Right lobe of liver (tissue), 4 donors: ENCODE measurements around the gene TTC28.
"Not testable (repeated sequence)": the region's sequence is repeated elsewhere in the genome, so short reads cannot be mapped to it uniquely, and the experiment has no call there.

ENCODE experiments used
- POLR2A ChIP-seq: fragments of 450-650 bp; IDR thresholded peaks from one replicate; pipeline ENCODE4 v1.6.1; 2017; ENCODE audit warnings: antibody characterized with exemption, mild to moderate bottlenecking
- TF ChIP-seq, protein P1 (sequence below), 4 donors: fragments of 200-600 bp in 3 of 4; fragments of 450-650 bp in 1 of 4; IDR thresholded peaks; one replicate each; pipeline versions ENCODE4 v1.5.1 to v1.8.0; 2016 to 2022; ENCODE audit warnings: antibody characterized with exemption in 4 of 4, mild to moderate bottlenecking in 2 of 4
- donor health status: DM: no; HTN: no; CAD: no.
- donor health status: DM: no; HTN: no; CAD: no.
- donor health status: DM: no; HTN: yes; CAD: no.

DNA sequence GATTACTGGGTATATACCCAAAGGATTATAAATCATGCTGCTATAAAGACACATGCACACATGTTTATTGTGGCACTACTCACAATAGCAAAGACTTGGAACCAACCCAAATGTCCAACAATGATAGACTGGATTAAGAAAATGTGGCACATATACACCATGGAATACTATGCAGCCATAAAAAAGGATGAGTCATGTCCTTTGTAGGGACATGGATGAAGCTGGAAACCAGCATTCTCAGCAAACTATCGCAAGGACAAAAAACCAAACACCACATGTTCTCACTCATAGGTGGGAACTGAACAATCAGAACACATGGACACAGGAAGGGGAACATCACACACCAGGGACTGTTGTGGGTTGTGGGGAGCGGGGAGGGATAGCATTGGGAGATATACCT, 510.3 kb downstream of the TTC28 start:
- TF ChIP-seq POLR2A = not testable (repeated sequence)
- TF ChIP-seq, protein P1, sequence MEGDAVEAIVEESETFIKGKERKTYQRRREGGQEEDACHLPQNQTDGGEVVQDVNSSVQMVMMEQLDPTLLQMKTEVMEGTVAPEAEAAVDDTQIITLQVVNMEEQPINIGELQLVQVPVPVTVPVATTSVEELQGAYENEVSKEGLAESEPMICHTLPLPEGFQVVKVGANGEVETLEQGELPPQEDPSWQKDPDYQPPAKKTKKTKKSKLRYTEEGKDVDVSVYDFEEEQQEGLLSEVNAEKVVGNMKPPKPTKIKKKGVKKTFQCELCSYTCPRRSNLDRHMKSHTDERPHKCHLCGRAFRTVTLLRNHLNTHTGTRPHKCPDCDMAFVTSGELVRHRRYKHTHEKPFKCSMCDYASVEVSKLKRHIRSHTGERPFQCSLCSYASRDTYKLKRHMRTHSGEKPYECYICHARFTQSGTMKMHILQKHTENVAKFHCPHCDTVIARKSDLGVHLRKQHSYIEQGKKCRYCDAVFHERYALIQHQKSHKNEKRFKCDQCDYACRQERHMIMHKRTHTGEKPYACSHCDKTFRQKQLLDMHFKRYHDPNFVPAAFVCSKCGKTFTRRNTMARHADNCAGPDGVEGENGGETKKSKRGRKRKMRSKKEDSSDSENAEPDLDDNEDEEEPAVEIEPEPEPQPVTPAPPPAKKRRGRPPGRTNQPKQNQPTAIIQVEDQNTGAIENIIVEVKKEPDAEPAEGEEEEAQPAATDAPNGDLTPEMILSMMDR (IDR thresholded peaks at IDR 0.05) = not testable (repeated sequence)
